H9 (cell line): ENCODE results near the gene ADARB2. TPM values are rescaled to one million over a fixed set of nuclear protein-coding genes. Genes with fewer than 3 reads are reported as not detected.

ENCODE experiments used
- DNase-seq: peaks from one replicate; pipeline ENCODE4 v3.0.0-alpha.2; 2017
- H2AFZ ChIP-seq: one replicate; pipeline ENCODE4 v1.6.1; 2013; ENCODE audit warnings: mild to moderate bottlenecking, low read length, control low read depth, moderate library complexity
- H2AK5ac ChIP-seq: 2 replicates; pipeline ENCODE4 v1.6.1; 2013; ENCODE audit warnings: low read length, control low read depth, mixed read lengths; ENCODE audit not compliant: insufficient read length
- H2BK120ac ChIP-seq: one replicate; pipeline ENCODE4 v1.6.1; 2013; ENCODE audit warnings: low read depth, mild to moderate bottlenecking, low read length, control low read depth, inconsistent platforms; ENCODE audit not compliant: poor library complexity, severe bottlenecking
- H2BK12ac ChIP-seq: 2 replicates; pipeline ENCODE4 v1.6.1; 2013; ENCODE audit warnings: low read length, control low read depth, mixed read lengths, low read depth; ENCODE audit not compliant: insufficient read length
- H2BK15ac ChIP-seq: 2 replicates; pipeline ENCODE4 v1.6.1; 2013; ENCODE audit warnings: low read depth, low read length, control low read depth
- H2BK20ac ChIP-seq: one replicate; pipeline ENCODE4 v1.6.1; 2013; ENCODE audit warnings: low read depth, mild to moderate bottlenecking, low read length, control low read depth, inconsistent platforms; ENCODE audit not compliant: poor library complexity, severe bottlenecking
- H2BK5ac ChIP-seq: 2 replicates; pipeline ENCODE4 v1.6.1; 2013; ENCODE audit warnings: low read length, control low read depth, mixed read lengths; ENCODE audit not compliant: insufficient read length
- H3K14ac ChIP-seq: 2 replicates; pipeline ENCODE4 v1.6.1; 2013; ENCODE audit warnings: low read length, control low read depth; ENCODE audit not compliant: insufficient read depth
- H3K18ac ChIP-seq: 2 replicates; pipeline ENCODE4 v1.6.1; 2013; ENCODE audit warnings: low read depth, mild to moderate bottlenecking, mixed read lengths, low read length, control low read depth; ENCODE audit not compliant: insufficient read length
- H3K23ac ChIP-seq: 2 replicates; pipeline ENCODE4 v1.6.1; 2013; ENCODE audit warnings: low read length, control low read depth, mixed read lengths, low read depth; ENCODE audit not compliant: insufficient read length
- H3K23me2 ChIP-seq: 2 replicates; pipeline ENCODE4 v1.6.1; 2013; ENCODE audit warnings: low read depth, mild to moderate bottlenecking, mixed read lengths, low read length, control low read depth; ENCODE audit not compliant: insufficient read length, poor library complexity, severe bottlenecking
- H3K27ac ChIP-seq: 2 replicates; pipeline ENCODE4 v1.5.1; 2013; ENCODE audit warnings: low read length, control low read depth, mixed read lengths, low read depth; ENCODE audit not compliant: insufficient read length
- H3K27me3 ChIP-seq: 2 replicates; pipeline ENCODE4 v1.6.1; 2013; ENCODE audit warnings: low read length, control low read depth, inconsistent platforms; ENCODE audit not compliant: insufficient read depth
- H3K4ac ChIP-seq: 2 replicates; pipeline ENCODE4 v1.6.1; 2013; ENCODE audit warnings: low read depth, mild to moderate bottlenecking, control low read depth, inconsistent platforms, low read length, moderate library complexity
- H3K4me1 ChIP-seq: 2 replicates; pipeline ENCODE4 v1.6.1; 2013; ENCODE audit warnings: low read length, control low read depth, inconsistent platforms; ENCODE audit not compliant: insufficient read depth
- H3K4me2 ChIP-seq: 2 replicates; pipeline ENCODE4 v1.6.1; 2013; ENCODE audit warnings: low read length, control low read depth, mixed read lengths; ENCODE audit not compliant: insufficient read length, insufficient read depth
- H3K56ac ChIP-seq: 2 replicates; pipeline ENCODE4 v1.6.1; 2013; ENCODE audit warnings: low read depth, mild to moderate bottlenecking, mixed read lengths, low read length, control low read depth; ENCODE audit not compliant: insufficient read length
- H3K79me1 ChIP-seq: 2 replicates; pipeline ENCODE4 v1.6.1; 2013; ENCODE audit warnings: low read depth, mild to moderate bottlenecking, moderate library complexity, low read length, control low read depth, inconsistent platforms; ENCODE audit not compliant: insufficient read depth, poor library complexity, severe bottlenecking
- H3K79me2 ChIP-seq: 2 replicates; pipeline ENCODE4 v1.6.1; 2013; ENCODE audit warnings: low read length, control low read depth, inconsistent platforms; ENCODE audit not compliant: insufficient read depth
- H3K9ac ChIP-seq: 2 replicates; pipeline ENCODE4 v1.6.1; 2013; ENCODE audit warnings: low read length, control low read depth, mixed read lengths; ENCODE audit not compliant: insufficient read length; ENCODE audit errors: extremely low read depth
- H3K9me3 ChIP-seq: one replicate; pipeline ENCODE4 v1.6.1; 2013; ENCODE audit warnings: low read depth, low read length, inconsistent platforms; ENCODE audit not compliant: control insufficient read depth
- H3T11ph ChIP-seq: one replicate; pipeline ENCODE4 v1.6.1; 2013; ENCODE audit warnings: mild to moderate bottlenecking, low read length, control low read depth, inconsistent platforms
- H4K20me1 ChIP-seq: one replicate; pipeline ENCODE4 v1.6.1; 2013; ENCODE audit not compliant: control insufficient read depth, insufficient read length, insufficient read depth
- H4K5ac ChIP-seq: 2 replicates; pipeline ENCODE4 v1.6.1; 2013; ENCODE audit warnings: low read depth, mild to moderate bottlenecking, mixed read lengths, low read length, control low read depth; ENCODE audit not compliant: insufficient read length
- H4K8ac ChIP-seq: replicated peaks from 2 replicates; pipeline ENCODE4 v1.6.1; 2013; ENCODE audit warnings: low read length, control low read depth, mixed read lengths, low read depth; ENCODE audit not compliant: insufficient read length
- H4K91ac ChIP-seq: 2 replicates; pipeline ENCODE4 v1.6.1; 2013; ENCODE audit warnings: low read depth, mild to moderate bottlenecking, moderate library complexity, mixed read lengths, low read length, control low read depth; ENCODE audit not compliant: insufficient read length
- H3K27ac Mint-ChIP-seq, 3 experiments: 2 replicates in 2 of 3; 3 replicates in 1 of 3; pipeline ENCODE4 v1.8.0; 2020 to 2021; ENCODE audit warnings: mixed read lengths in 3 of 3, mild to moderate bottlenecking in 1 of 3, moderate library complexity in 1 of 3
- H3K27me3 Mint-ChIP-seq: 2 replicates; pipeline ENCODE4 v1.8.0; 2021; ENCODE audit warnings: low read depth, mild to moderate bottlenecking, moderate library complexity, mixed read lengths
- H3K36me3 Mint-ChIP-seq, 3 experiments: 2 replicates in 2 of 3; 3 replicates in 1 of 3; pipeline ENCODE4 v1.8.0; 2020 to 2021; ENCODE audit warnings: low read depth in 3 of 3, mixed read lengths in 3 of 3; ENCODE audit not compliant: insufficient read depth in 1 of 3
- H3K4me1 Mint-ChIP-seq, 2 experiments: 2 replicates each; pipeline ENCODE4 v1.8.0; 2020; ENCODE audit warnings: mixed read lengths in 2 of 2
- H3K4me3 Mint-ChIP-seq, 2 experiments: 2 replicates in 1 of 2; 3 replicates in 1 of 2; pipeline ENCODE4 v1.8.0; 2020 to 2021; ENCODE audit warnings: mild to moderate bottlenecking in 2 of 2, mixed read lengths in 2 of 2, moderate library complexity in 1 of 2
- H3K9me3 Mint-ChIP-seq, 2 experiments: 2 replicates in 1 of 2; 3 replicates in 1 of 2; pipeline ENCODE4 v1.8.0; 2020; ENCODE audit warnings: mild to moderate bottlenecking in 2 of 2, mixed read lengths in 2 of 2, moderate library complexity in 1 of 2
- CTCF ChIP-seq: fragments of 200-600 bp; sonication (generic); conservative IDR thresholded peaks from 3 replicates; pipeline ENCODE4 v1.8.0; 2021; ENCODE audit warnings: antibody characterized with exemption, mild to moderate bottlenecking
- WGBS: extraction: QIAGEN DNeasy Blood & Tissue Kit; methylation state at CpG from one replicate; pipeline ENCODE4 v1.1.7; 2013; ENCODE audit warnings: missing lambda C conversion rate, low lambda C conversion rate, mixed read lengths; ENCODE audit not compliant: insufficient read length; ENCODE audit errors: extremely low coverage; 5-methylcytosine and 5-hydroxymethylcytosine counted together
- total RNA-seq: library from RNA; stranded (reverse); gene quantifications from 2 replicates; pipeline ENCODE4 v1.2.1, GENCODE V29; 2021

Gene ADARB2
- total RNA-seq, 1 experiment from 2014 or later = 0.87 TPM

- no peak overlapping the region for H3K4me3 Mint-ChIP-seq
- no peak for DNase-seq
- Histone ChIP-seq H4K5ac (no peak overlapping the region), H3K27me3 (no peaks in the 10 kb centered on the region), H3K9ac (no peak overlapping the region), H3K56ac (no peak overlapping the region), H3K23me2 (no peaks in the 10 kb centered on the region), H4K91ac (no peak overlapping the region), H3K27ac (no peak overlapping the region), H4K20me1 (no peaks in the 10 kb centered on the region), H2BK120ac (no peak overlapping the region), H4K8ac (no peak overlapping the region), H3K9me3 (no peaks in the 10 kb centered on the region), H3K14ac (no peak overlapping the region), H3K23ac (no peak overlapping the region), H3K4me1 (peaks cover under 1% of the 10 kb centered on the region; the same call in 1 of the 2 replicates), H2BK15ac (no peak overlapping the region), H3K4ac (no peak overlapping the region), H3K79me2 (no peaks in the 10 kb centered on the region), H3K4me2 (no peak overlapping the region), H3T11ph (no peak overlapping the region), H2AK5ac (no peak overlapping the region), H3K79me1 (no peaks in the 10 kb centered on the region), H2BK20ac (no peak overlapping the region), H3K18ac (no peak overlapping the region), H2AFZ (no peak overlapping the region), H2BK5ac (no peak overlapping the region), H2BK12ac (no peak overlapping the region)
- no peak overlapping the region; a peak in 1 of 7 replicates for H3K27ac Mint-ChIP-seq
- TF ChIP-seq CTCF = no peak
- no CpG with 5 or more reads among the region's 8 CpGs for WGBS
- H3K4me1 Mint-ChIP-seq = peaks cover 22 to 28% of the 10 kb centered on the region in 2 experiments
- H3K9me3 Mint-ChIP-seq = no peaks in the 10 kb centered on the region
- no peaks in the 10 kb centered on the region for H3K36me3 Mint-ChIP-seq
- H3K27me3 Mint-ChIP-seq = no peaks in the 10 kb centered on the region; the same call in 1 of the 2 replicates
Observed at GRCh38 chr10:1316809-1317143, 420.5 kb downstream of the ADARB2 start.
